Activated naive CD4-positive, alpha-beta T cell treated with anti-CD3 and anti-CD28 coated beads, Interleukin-2, amount 50 U/mL, for 24 hours (primary cell): ENCODE measurements around the gene MARCO.

Source experiments
- H3K27ac Mint-ChIP-seq: one replicate; pipeline ENCODE4 v1.8.0; 2021; ENCODE audit warnings: mild to moderate bottlenecking, mixed read lengths
- H3K27me3 Mint-ChIP-seq: one replicate; pipeline ENCODE4 v1.8.0; 2021; ENCODE audit warnings: mixed read lengths
- H3K36me3 Mint-ChIP-seq: one replicate; pipeline ENCODE4 v1.8.0; 2021; ENCODE audit warnings: mixed read lengths
- H3K4me1 Mint-ChIP-seq: one replicate; pipeline ENCODE4 v1.8.0; 2021; ENCODE audit warnings: mixed read lengths
- H3K4me3 Mint-ChIP-seq: one replicate; pipeline ENCODE4 v1.8.0; 2021; ENCODE audit warnings: mild to moderate bottlenecking, mixed read lengths
- H3K9me3 Mint-ChIP-seq: one replicate; pipeline ENCODE4 v1.8.0; 2021; ENCODE audit warnings: mixed read lengths

MARCO gene

GRCh38 chr2:118980022-118980421 lies 38.0 kb downstream of the MARCO start:
- no peaks in the 10 kb centered on the region for H3K27me3 Mint-ChIP-seq
- H3K36me3 Mint-ChIP-seq = no peaks in the 10 kb centered on the region
- H3K27ac Mint-ChIP-seq = no peak overlapping the region
- no peaks in the 10 kb centered on the region for H3K4me1 Mint-ChIP-seq
- H3K4me3 Mint-ChIP-seq = no peak overlapping the region
- no peaks in the 10 kb centered on the region for H3K9me3 Mint-ChIP-seq

- Mint-ChIP-seq H3K27ac (no peak overlapping the region), H3K4me3 (no peak overlapping the region), H3K27me3 (no peaks in the 10 kb centered on the region), H3K36me3 (no peaks in the 10 kb centered on the region), H3K4me1 (no peaks in the 10 kb centered on the region), H3K9me3 (no peaks in the 10 kb centered on the region)
These were observed 38.6 kb downstream of the MARCO start for GRCh38 chr2:118980573-118980972.

- Mint-ChIP-seq H3K9me3 (no peaks in the 10 kb centered on the region), H3K27ac (no peak overlapping the region)
These were observed 39.6 kb downstream of the MARCO start for GRCh38 chr2:118981632-118982031.

GRCh38 chr2:118982039-118982438 lies 40.0 kb downstream of the MARCO start:
- Mint-ChIP-seq H3K27me3 (no peaks in the 10 kb centered on the region), H3K9me3 (no peaks in the 10 kb centered on the region), H3K36me3 (no peaks in the 10 kb centered on the region), H3K27ac (no peak overlapping the region), H3K4me1 (peaks cover 9% of the 10 kb centered on the region), H3K4me3 (no peak overlapping the region)

More at GRCh38 chr2:118981632-118982031, 39.6 kb downstream of the MARCO start:
- Mint-ChIP-seq H3K36me3 (no peaks in the 10 kb centered on the region), H3K27me3 (no peaks in the 10 kb centered on the region), H3K4me3 (no peak overlapping the region), H3K4me1 (peaks cover 7% of the 10 kb centered on the region)

GRCh38 chr2:118983133-118983532 lies 41.1 kb downstream of the MARCO start:
- no peak overlapping the region for H3K27ac Mint-ChIP-seq
- H3K4me1 Mint-ChIP-seq = peaks cover 9% of the 10 kb centered on the region
- no peaks in the 10 kb centered on the region for H3K36me3 Mint-ChIP-seq
- peaks cover 2% of the 10 kb centered on the region for H3K27me3 Mint-ChIP-seq
- H3K9me3 Mint-ChIP-seq = no peaks in the 10 kb centered on the region
- no peak overlapping the region for H3K4me3 Mint-ChIP-seq

- Mint-ChIP-seq H3K36me3 (no peaks in the 10 kb centered on the region), H3K27ac (no peak overlapping the region), H3K27me3 (peaks cover 2% of the 10 kb centered on the region), H3K9me3 (no peaks in the 10 kb centered on the region), H3K4me3 (no peak overlapping the region), H3K4me1 (peaks cover 9% of the 10 kb centered on the region)
These were observed 41.9 kb downstream of the MARCO start for GRCh38 chr2:118983915-118984314.

- Mint-ChIP-seq H3K9me3 (no peaks in the 10 kb centered on the region), H3K4me3 (no peak overlapping the region), H3K4me1 (peaks cover 9% of the 10 kb centered on the region), H3K36me3 (no peaks in the 10 kb centered on the region), H3K27ac (no peak overlapping the region), H3K27me3 (peaks cover 2% of the 10 kb centered on the region)
These were observed 44.7 kb downstream of the MARCO start for GRCh38 chr2:118986738-118987137.

- Mint-ChIP-seq H3K4me1 (peaks cover 9% of the 10 kb centered on the region), H3K27ac (no peak overlapping the region), H3K4me3 (no peak overlapping the region), H3K36me3 (no peaks in the 10 kb centered on the region), H3K27me3 (peaks cover 2% of the 10 kb centered on the region), H3K9me3 (no peaks in the 10 kb centered on the region)
These were observed 45.9 kb downstream of the MARCO start for GRCh38 chr2:118987886-118988285.

GRCh38 chr2:118988706-118989105 lies 46.7 kb downstream of the MARCO start:
- Mint-ChIP-seq H3K4me1 (peaks cover 16% of the 10 kb centered on the region), H3K36me3 (no peaks in the 10 kb centered on the region), H3K9me3 (no peaks in the 10 kb centered on the region), H3K27me3 (peaks cover 2% of the 10 kb centered on the region), H3K27ac (no peak overlapping the region), H3K4me3 (no peak overlapping the region)

GRCh38 chr2:118989481-118989880 lies 47.5 kb downstream of the MARCO start:
- Mint-ChIP-seq H3K27ac (no peak overlapping the region), H3K4me1 (peaks cover 19% of the 10 kb centered on the region), H3K27me3 (peaks cover 2% of the 10 kb centered on the region), H3K36me3 (no peaks in the 10 kb centered on the region), H3K9me3 (no peaks in the 10 kb centered on the region), H3K4me3 (no peak overlapping the region)

GRCh38 chr2:118990757-118991545 lies 49.0 kb downstream of the MARCO start:
- H3K27ac Mint-ChIP-seq = no peak overlapping the region
- no peaks in the 10 kb centered on the region for H3K36me3 Mint-ChIP-seq
- H3K27me3 Mint-ChIP-seq = peaks cover 2% of the 10 kb centered on the region
- no peak overlapping the region for H3K4me3 Mint-ChIP-seq
- no peaks in the 10 kb centered on the region for H3K9me3 Mint-ChIP-seq
- peaks cover 19% of the 10 kb centered on the region for H3K4me1 Mint-ChIP-seq

GRCh38 chr2:118991554-118991953 lies 49.6 kb downstream of the MARCO start:
- Mint-ChIP-seq H3K4me1 (peaks cover 13% of the 10 kb centered on the region), H3K36me3 (no peaks in the 10 kb centered on the region), H3K4me3 (no peak overlapping the region), H3K27ac (no peak overlapping the region), H3K27me3 (peaks cover 2% of the 10 kb centered on the region), H3K9me3 (no peaks in the 10 kb centered on the region)

GRCh38 chr2:118992740-118993391 lies 50.9 kb downstream of the MARCO start:
- H3K4me3 Mint-ChIP-seq = no peak overlapping the region
- H3K27ac Mint-ChIP-seq = no peak overlapping the region

GRCh38 chr2:118993392-118993752 lies 51.4 kb downstream of the MARCO start:
- no peak overlapping the region for H3K27ac Mint-ChIP-seq
- no peak overlapping the region for H3K4me3 Mint-ChIP-seq
- no peaks in the 10 kb centered on the region for H3K27me3 Mint-ChIP-seq
- peaks cover 10% of the 10 kb centered on the region for H3K4me1 Mint-ChIP-seq
- no peaks in the 10 kb centered on the region for H3K36me3 Mint-ChIP-seq
- H3K9me3 Mint-ChIP-seq = no peaks in the 10 kb centered on the region

More at GRCh38 chr2:118992740-118993391, 50.9 kb downstream of the MARCO start:
- no peaks in the 10 kb centered on the region for H3K9me3 Mint-ChIP-seq
- H3K27me3 Mint-ChIP-seq = peaks cover 2% of the 10 kb centered on the region
- peaks cover 10% of the 10 kb centered on the region for H3K4me1 Mint-ChIP-seq
- H3K36me3 Mint-ChIP-seq = no peaks in the 10 kb centered on the region

GRCh38 chr2:118994172-118994700 lies 52.2 kb downstream of the MARCO start:
- Mint-ChIP-seq H3K4me1 (peaks cover 10% of the 10 kb centered on the region), H3K4me3 (no peak overlapping the region), H3K27ac (no peak overlapping the region), H3K27me3 (no peaks in the 10 kb centered on the region), H3K9me3 (no peaks in the 10 kb centered on the region), H3K36me3 (no peaks in the 10 kb centered on the region)

- H3K27me3 Mint-ChIP-seq = no peaks in the 10 kb centered on the region
- H3K4me3 Mint-ChIP-seq = no peak overlapping the region
- H3K4me1 Mint-ChIP-seq = peaks cover 10% of the 10 kb centered on the region
- H3K27ac Mint-ChIP-seq = no peak overlapping the region
- H3K36me3 Mint-ChIP-seq = no peaks in the 10 kb centered on the region
- H3K9me3 Mint-ChIP-seq = no peaks in the 10 kb centered on the region
These were observed 52.8 kb downstream of the MARCO start for GRCh38 chr2:118994778-118995177.
